Hepatocyte (in vitro differentiated cells): ENCODE measurements around the gene ZNF550.
"Not testable (repeated sequence)": the region's sequence is repeated elsewhere in the genome, so short reads cannot be mapped to it uniquely, and the experiment has no call there.

Experiments used
- CTCF ChIP-seq: fragments of 200-600 bp; sonication (generic); IDR thresholded peaks from 2 replicates; pipeline ENCODE4 v1.5.1; 2016; ENCODE audit warnings: antibody characterized with exemption, mild to moderate bottlenecking; ENCODE audit not compliant: poor library complexity
- EZH2 ChIP-seq: fragments of 200-600 bp; sonication (generic); IDR thresholded peaks from 2 replicates; pipeline ENCODE4 v1.6.1; 2016; ENCODE audit warnings: antibody characterized with exemption, mild to moderate bottlenecking, borderline replicate concordance
- EZH2phosphoT487 ChIP-seq: fragments of 200-600 bp; sonication (generic); IDR thresholded peaks from one replicate; pipeline ENCODE4 v1.6.1; 2018; ENCODE audit warnings: antibody characterized with exemption, mild to moderate bottlenecking, low read depth, moderate library complexity; ENCODE audit not compliant: unreplicated experiment, severe bottlenecking

- TF ChIP-seq CTCF, EZH2phosphoT487, EZH2: not testable (repeated sequence)
Measured at GRCh38 chr19:57499332-57499679, 60.4 kb downstream of the ZNF550 start.
